NB4 (cell line): ENCODE data around the gene ANKRD26.

Source experiments
- CTCF ChIP-seq: IDR thresholded peaks from one replicate; pipeline ENCODE4 v1.5.1; 2012; ENCODE audit warnings: low read depth, low read length
- MAX ChIP-seq: IDR thresholded peaks from 2 replicates; pipeline ENCODE4 v1.6.1; 2011; ENCODE audit warnings: low read depth, low read length

- no peak for TF ChIP-seq CTCF
- no peak for TF ChIP-seq MAX
Observed at GRCh38 chr10:27104919-27105318, 4.6 kb upstream of the ANKRD26 start.
